ENCODE results near the gene ABTB1.
"Not testable (repeated sequence)": the region's sequence is repeated elsewhere in the genome, so short reads cannot be mapped to it uniquely, and the experiment has no call there.

The ABTB1 gene

GRCh38 chr3:127688416-127689265 is 15.9 kb downstream of the ABTB1 start:
- DNase-seq, result no peak

GRCh38 chr3:127689266-127689860 is 16.6 kb downstream of the ABTB1 start:
- DNase-seq, result no peak

- DNase-seq, result no peak
Observed at GRCh38 chr3:127690106-127690505, 17.4 kb downstream of the ABTB1 start.

DNA sequence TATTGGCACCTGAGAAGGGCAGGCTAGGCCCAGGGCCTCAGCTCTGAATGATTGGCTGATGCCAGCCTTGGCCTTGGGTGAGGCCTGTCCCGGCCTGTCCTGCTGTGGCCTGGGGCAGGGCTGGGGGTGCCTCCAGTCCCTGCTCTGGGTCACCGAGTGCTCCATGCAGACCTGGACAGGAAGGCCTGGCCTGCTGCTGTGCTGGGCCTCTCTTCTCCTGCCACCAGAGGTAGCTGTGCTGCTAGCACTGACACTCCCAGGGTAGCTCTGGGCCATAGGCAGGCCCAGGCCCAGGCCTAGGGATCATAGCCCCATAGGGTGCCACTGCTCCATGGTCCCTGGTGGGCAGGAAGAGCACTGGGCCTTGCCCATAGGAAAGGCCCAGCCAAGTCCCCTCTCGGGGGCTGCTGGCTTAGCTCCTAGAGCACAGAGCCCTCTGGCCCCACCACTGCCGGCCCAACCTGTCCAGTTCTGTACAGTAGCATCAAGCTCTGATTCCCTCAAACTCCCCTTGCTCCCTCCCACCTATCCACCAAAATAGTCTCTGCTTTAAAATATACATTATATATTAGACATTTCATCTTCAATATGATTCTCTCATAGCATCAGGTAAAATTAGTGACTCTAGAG is 18.2 kb downstream of the ABTB1 start:
- DNase-seq, result peak; percentile 58 to 63

DNA sequence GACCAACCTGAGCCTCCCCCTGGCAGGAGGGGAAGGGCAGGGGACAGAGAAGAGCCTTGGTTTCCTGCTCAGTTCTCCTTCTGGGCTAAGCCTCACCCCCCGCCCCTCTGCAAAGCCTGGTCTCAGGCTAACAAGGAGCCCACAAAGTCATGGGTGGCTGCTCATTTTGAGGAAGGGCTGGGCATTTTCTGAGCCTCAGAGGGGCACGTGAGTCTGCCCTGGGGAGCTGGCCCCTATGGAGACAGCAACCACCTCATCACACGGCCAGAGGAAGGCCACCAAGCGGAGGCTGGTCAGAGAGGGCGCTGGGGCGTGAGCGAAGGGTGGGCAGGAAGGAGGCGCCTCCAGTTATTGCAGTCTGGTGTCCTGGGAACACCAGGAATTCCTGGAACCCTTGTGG is 18.7 kb downstream of the ABTB1 start:
- DNase-seq, result no peak

- DNase-seq, result no peak
Observed at GRCh38 chr3:127691974-127692373, 19.2 kb downstream of the ABTB1 start.

DNA sequence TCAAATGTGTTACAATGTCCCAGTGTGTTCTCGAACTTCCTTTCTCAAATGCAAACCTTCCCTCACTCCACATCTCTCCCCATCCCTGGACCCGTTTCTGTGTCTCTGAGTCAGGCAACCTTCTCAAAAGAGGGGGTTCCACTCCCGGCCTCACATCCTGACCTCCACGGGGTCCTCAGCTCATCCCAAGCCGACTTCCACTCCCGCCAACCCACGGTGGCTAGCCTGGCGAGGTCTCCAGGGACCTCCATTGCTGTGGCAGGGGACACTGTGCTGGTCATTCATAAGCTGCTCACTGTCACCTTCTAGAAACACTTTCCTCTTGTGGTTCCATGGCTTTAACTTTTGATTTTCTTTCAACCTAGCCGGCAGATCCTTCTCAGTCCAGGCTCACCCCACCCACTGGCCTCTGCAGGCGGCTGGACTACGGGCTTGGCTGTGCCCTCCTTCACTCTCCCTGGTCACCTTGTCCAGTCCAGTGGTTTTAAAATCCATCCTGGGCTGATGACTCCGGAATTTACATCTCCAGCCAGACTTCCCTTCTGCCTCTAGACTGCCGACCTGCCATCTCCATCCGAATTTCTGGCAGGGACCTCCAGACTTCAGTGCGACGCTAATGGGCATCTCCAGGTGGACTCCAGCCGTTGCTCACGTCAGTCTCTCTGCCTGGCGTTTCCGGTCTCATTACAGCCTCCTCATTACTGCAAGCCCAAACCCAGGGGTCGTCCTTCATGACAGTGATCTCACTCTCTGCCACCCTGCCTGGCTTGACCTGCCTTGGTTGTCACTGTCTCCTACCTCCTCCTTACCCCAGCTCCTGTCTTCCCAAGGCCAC is 20.0 kb downstream of the ABTB1 start:
- DNase-seq, result no peak

- no peak for DNase-seq
Observed at GRCh38 chr3:127693336-127693843, 20.6 kb downstream of the ABTB1 start.

DNA sequence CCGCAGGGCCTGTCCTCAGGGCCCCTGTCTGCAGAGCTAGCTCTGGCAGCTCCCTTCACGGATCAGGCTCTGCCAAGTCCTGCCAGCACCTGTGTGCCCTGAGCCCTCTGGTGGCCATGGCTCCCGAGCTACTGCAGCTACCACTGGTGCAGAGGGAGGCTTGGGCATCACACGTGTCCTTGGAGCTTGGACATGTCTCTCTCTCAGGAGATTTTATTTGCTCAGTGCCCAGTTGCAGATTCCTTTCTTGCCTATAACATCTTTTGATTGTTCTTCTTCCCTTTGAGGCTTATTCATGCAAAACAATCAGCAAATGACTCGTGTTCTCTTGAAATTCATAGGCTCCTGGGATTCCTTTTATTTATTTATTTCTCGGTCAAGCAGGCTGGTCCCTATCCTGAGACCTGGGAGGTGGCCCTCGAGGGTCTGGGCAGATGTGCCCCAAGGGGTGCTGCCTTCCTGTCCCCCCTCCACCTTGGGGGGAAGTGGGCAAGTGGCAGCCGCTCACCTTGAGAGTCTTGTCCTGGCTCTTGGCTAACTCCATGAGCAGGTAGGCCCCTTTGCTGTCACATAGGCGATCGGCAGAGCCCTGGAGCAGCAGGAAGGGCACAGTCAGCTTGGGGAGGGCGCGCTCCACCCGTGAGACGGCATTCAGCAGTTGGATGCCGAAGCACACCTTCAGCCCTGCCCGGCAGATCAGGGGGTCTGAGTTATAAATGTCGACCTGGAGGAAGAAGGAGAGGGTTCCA is 21.9 kb downstream of the ABTB1 start:
- DNase-seq, result peak; percentile 46 to 67

GRCh38 chr3:127697551-127698240 is 24.9 kb downstream of the ABTB1 start:
- peak; percentile 21 to 34 for DNase-seq

GRCh38 chr3:127698286-127698685 is 25.5 kb downstream of the ABTB1 start:
- DNase-seq, result no peak

GRCh38 chr3:127698691-127699415 is 26.1 kb downstream of the ABTB1 start:
- no peak for DNase-seq

GRCh38 chr3:127699416-127700300 is 26.9 kb downstream of the ABTB1 start:
- DNase-seq, result no peak

DNA sequence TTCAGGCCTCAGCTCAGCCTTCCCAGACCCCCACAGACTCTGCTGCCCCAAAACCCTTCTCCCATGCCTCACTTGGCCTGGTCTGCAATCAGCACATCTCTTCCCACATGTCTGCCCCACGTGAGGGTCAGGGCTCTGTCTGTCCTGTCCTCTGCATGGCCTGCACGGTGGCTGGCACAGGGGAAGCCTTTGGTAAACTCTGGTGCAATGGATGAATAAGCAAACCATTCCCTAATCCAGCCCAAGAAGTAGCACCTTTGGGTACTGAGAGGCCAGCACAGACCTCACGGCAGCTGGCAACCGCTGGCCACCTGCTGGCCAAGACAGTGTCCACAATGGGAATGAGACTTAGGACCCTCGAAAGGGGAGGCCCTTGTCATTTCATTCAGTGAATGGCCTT is 27.7 kb downstream of the ABTB1 start:
- DNase-seq, result no peak

DNA sequence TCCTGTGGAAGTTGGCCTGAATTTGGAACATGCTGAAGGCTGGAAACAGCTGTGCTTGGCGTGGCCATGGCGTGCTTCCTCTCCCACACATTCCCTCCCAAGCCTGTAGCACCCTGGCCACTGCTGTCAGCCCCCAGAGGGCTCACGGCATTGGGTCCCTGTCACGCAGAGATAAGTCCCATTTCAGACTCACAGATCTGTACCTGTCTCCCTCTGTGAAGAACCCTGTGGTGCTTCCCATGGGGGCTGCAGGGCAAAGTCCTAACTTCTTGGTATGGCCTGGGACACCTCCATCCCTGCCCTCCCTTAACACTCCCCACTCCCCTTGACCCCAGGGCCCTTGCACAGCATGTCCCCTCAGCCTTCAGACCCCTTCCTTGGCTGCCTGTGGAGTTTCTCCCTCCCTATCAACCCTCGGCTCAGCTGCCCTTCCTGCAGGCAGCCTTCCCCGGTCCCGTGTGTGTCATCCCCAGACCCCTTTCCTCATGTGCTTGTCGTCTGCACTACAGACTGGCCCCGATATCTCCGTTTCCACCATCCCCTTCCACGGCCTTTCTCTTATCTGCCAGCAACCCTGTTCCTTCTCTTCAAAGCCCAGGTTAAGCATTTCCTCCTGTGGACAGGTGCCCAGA is 28.6 kb downstream of the ABTB1 start:
- no peak for DNase-seq

DNA sequence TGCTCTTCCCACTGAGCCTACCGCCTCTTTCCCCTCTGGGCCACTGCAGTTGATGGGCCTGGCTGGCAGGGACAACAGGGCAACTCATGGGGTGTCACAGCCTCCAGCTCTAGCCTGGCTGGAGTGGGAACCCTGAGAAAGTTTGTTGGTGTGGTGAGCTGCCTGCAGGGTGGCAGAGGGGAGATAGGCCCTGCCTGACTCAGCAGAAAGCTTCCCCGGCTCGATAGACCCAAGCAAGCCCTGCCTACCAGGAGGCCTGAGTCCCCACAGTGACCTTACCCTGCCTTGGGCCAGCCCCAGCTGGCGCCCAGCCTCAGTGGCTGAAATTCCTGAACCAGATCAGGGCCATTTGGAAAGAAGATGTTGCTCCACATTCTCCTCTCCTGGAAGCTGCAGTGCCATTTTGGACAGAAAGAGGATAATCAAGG is 29.4 kb downstream of the ABTB1 start:
- DNase-seq, result no peak

DNA sequence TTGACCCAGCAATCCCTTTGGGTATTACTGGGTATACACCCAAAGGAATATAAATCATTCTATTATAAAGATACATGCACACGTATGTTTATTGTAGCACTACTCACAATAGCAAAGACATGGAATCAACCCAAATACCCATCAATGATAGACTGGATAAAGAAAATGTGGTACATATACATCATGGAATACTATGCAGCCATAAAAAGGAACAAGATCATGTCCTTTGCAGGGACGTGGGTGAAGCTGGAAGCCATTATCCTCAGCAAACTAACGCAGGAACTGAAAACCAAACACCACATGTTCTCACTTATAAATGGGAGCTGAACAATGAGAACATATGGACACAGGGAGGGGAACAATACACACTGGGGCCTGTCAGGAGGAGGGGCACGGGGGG is 32.1 kb downstream of the ABTB1 start:
- DNase-seq, result not testable (repeated sequence)

DNA sequence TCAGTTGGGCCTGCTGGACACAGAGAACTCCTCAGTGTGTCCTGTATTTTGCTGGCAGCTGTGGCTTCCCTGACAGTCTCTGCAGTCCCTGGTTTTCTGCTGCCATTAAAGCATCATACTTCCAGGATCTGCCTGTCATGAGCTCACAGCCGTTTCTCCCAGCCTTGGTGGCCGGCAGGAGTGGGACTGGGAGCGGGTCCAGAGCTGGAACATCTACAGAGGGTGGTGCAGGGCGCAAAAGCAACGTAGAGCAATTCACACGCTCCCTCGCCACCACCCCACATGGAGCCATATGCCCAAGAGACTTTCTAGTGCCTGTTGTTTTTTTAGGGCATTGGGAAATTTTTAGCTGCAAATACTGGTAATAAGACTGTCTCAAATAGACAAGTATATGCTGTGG is 33.6 kb downstream of the ABTB1 start:
- DNase-seq, result no peak

GRCh38 chr3:127706785-127707351 is 34.1 kb downstream of the ABTB1 start:
- DNase-seq, result no peak

Data from AML-193 (cell line).